Pulmonary artery endothelial cell (primary cell): Measurements from ENCODE around the gene LYST. TPM values are rescaled to one million over a fixed set of nuclear protein-coding genes. Genes with fewer than 3 reads are reported as not detected.
"Not testable (repeated sequence)": the region's sequence is repeated elsewhere in the genome, so short reads cannot be mapped to it uniquely, and the experiment has no call there.

Experiments
- DNase-seq: peaks from one replicate; pipeline ENCODE4 v3.0.0-alpha.2; 2011; ENCODE audit warnings: low read depth, low spot score
- total RNA-seq: library from RNA; depleted of rRNA; stranded (reverse); fragments of >200 nt; gene quantifications from 2 replicates; pipeline ENCODE4 v1.2.3, GENCODE V29; 2014

The LYST gene
- total RNA-seq, 1 donor from 2014 or later = 10.0 TPM

DNA sequence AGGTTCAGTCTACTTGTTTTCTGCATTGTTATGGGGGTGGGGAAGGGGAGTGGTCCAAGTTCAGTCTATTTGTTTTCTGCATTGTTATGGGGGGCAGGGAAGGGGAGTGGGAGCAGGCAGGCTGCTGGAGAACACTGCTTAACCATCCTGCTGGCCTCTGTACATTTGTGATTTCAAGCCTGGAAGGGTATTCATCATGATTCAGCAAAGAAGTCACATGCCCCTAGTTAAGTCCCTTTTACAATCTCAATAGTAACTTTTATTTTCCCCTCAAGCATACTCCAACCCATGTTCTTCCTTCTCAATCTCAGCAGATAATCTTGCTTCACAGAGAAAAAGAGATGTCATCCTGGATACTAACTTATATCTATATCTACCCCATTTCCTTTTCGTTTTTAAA lies 7.9 kb downstream of the LYST start:
- DNase-seq = no peak

GRCh38 chr1:235857756-235858155 lies 8.9 kb downstream of the LYST start:
- DNase-seq = no peak

- DNase-seq = no peak
Observed at GRCh38 chr1:235855811-235856429, 10.8 kb downstream of the LYST start.

GRCh38 chr1:235854347-235854746 lies 12.4 kb downstream of the LYST start:
- no peak for DNase-seq

DNA sequence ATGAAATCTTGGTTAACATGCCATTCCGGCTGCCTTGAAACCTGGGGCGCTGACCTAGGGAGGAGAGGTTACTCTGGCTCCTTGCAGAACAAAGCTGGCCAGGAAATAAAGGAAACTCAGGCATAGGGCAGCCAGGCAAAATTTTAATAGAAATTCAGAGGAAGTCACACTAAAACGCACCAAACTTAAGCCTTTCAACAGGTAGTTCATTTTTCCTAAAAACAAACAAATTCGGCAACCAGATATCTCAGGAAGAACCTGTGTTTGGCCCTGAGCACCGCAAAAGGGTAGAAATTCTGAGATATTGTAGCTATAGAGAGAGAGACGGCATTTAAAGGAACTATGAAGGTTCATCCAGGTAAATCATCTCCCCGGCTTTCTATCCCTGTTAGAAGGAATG lies 13.1 kb downstream of the LYST start:
- DNase-seq = no peak

- DNase-seq = no peak
Observed at GRCh38 chr1:235852887-235853286, 13.8 kb downstream of the LYST start.

GRCh38 chr1:235851939-235852338 lies 14.8 kb downstream of the LYST start:
- no peak for DNase-seq

DNA sequence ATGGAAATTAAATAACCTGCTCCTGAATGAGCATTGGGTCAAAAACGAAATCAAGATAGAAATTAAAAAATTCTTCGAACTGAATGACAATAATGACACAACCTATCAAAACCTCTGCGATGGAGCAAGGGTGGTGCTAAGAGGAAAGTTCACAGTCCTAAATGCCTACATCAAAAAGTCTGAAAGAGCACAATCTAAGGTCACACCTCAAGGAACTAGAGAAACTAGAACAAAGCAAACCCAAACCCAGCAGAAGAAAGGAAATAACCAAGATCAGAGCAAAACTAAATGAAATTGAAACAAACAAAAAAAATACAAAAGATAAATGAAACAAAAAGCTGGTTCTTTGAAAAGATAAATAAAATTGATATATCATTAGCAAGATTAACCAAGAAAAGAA lies 18.5 kb downstream of the LYST start:
- not testable (repeated sequence) for DNase-seq

DNA sequence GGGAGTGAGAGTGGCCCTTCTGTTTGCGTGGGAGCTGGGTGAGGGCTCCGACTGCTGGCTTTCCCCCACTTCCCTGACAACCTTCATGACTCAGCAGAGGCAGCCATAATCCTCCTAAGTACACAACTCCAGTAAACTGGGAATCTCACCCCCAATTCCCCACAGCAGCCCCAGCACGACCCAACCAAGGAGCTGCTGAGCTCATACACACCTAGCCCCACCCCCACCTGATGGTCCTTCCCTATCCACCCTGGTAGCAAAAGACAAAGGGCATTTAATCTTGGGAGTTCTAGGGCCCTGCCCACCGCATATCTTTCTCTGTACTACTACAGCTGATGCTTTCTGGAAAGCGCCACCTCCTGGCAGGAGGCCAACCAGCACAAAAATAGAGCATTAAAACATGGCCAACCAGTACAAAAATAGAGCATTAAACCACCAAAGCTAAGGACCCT lies 21.0 kb downstream of the LYST start:
- DNase-seq = not testable (repeated sequence)

DNA sequence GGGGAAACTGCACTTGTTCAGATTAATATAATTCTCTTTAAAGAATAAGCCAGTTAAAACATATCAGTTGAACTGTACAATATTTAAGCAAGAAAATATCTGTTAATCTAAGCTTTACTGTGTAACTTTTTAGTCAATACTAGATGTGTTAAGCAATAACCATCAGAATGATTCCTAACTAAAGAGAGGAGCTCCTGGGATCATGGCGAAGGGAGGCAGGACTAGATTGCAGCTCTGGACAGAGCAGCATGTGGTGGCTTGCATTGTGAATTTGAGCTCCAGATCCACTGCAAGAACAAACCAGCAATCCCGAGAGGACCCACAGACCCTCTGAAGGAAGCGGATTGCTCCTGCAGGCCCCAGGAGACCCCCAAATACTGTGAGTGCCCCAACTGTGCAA lies 21.9 kb downstream of the LYST start:
- DNase-seq = no peak

- DNase-seq = no peak
Observed at GRCh38 chr1:235843461-235843961, 23.2 kb downstream of the LYST start.

GRCh38 chr1:235841938-235842545 lies 24.7 kb downstream of the LYST start:
- no peak for DNase-seq

DNA sequence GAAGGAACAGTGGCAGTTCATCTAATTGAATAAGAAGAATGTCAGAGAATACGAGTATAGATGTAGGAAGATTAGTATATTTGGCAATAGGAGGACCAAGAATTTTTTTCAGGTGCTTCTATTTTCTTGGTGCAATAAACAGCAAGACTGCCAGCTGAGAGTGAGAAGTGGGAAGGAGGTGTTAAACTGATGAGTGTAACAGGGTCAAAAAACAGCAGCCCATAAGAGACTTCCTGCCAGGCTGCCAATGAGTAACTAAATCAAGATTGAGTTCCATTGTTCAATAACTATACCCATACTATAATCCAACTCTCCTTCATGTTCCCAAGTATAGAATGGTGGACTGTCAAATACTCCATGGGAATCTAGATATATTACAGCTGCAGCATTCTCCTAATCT lies 28.7 kb downstream of the LYST start:
- no peak for DNase-seq

DNA sequence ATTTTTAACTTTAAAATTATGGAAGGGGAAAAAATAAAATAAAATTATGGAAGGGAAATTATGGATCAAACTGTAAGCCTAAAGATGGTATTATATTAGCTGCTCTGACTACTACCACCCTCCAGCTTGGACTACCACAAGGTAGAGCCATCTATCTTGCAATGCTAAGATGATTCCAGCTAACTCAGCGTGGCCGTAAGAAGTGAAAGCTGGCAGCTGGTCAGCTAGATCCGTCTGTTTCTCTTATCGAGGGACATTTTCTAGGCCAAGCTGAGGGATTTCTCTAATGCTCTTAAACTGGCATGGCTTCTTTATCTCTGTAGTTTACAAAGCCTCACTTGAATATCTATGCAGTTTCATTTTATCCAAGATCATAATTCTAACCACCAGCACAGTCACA lies 31.5 kb downstream of the LYST start:
- no peak for DNase-seq

DNA sequence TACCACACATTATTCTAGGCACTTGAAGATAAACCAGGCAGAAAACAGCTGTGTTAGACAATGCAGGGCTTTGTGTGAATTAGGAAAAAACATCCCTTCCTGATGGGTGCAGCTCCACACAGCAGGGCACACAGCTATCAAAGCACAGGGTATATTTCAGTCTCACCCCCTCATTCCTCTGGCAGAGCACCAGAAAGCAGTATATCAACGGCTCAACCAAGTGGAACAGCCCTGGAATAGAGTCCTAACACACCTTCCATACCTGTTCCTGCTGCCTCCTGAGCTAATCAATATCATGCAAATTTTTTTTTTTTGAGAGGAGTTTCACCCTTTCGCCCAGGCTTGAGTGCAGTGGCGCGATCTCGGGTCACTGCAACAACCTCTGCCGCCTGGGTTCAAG lies 32.1 kb downstream of the LYST start:
- no peak for DNase-seq

- no peak for DNase-seq
Observed at GRCh38 chr1:235832011-235832410, 34.7 kb downstream of the LYST start.

DNA sequence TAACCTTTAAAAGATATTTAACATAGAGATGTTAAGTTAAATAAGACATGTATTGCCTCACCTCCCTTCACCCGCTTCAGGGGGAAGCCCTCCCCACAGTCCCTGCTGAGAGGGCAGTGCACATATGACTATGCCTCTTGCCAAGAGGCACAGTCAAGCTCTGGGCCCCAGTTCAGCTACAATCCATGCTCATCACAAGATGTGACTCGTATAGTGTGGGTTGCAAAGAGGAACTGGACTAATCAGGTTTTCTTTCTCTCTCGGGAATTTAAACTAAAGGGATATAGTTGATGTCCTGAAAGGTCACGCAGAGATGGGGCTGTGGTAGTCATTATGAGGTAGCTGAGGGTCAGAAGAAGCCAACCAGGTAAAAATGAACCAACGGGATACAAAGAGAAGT lies 35.6 kb downstream of the LYST start:
- DNase-seq = no peak

- DNase-seq = no peak
Observed at GRCh38 chr1:235826102-235826854, 40.4 kb downstream of the LYST start.

- no peak for DNase-seq
Observed at GRCh38 chr1:235825229-235825628, 41.5 kb downstream of the LYST start.

DNA sequence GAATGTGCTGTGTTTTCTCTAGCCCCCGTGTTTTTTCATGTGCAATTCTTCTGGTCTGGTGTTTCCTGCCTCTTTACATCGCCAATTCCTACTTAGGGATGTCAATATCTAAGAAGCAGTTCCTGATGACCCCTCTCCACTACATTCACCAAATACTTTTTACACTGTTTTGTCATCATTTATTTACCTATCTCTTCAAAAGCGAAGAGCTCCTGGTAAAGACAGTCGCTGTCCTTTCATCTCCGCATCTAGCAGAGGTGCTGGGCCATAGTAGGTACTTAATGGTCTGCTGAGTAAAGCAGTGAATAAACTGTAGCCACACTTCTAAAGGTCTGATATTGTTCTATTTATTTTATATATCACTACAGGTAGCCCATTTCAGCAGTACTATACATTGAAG lies 43.0 kb downstream of the LYST start:
- DNase-seq = no peak

DNA sequence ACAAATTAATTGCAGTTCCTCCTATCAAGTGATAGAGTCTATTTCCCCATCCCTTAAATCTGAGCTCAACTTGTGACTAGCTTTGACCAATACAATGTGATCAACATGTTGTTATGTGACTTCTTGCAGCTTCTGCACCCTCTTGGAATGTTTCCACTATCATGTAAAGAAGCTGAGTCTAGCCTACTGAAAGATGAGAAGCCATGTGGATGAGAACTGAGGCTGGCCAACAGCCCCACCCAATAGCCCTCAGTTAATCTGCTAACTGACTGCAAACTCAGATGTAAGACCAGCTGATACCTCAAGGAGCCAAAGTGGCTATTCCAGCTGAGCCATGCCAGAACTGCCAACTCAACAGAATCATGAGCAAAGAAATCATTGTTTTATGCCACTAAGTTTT lies 44.0 kb downstream of the LYST start:
- no peak for DNase-seq

- no peak for DNase-seq
Observed at GRCh38 chr1:235821361-235821981, 45.2 kb downstream of the LYST start.
